NCI-H2081 (cell line): ENCODE results near the gene CXCL6.

ENCODE experiments used
- DNase-seq, 2 experiments: peaks; one replicate each; lab custom pipeline; 2025; lab: John Stamatoyannopoulos, UW

The CXCL6 gene

GRCh38 chr4:73836373-73837279 is at the start of gene CXCL6:
Gene CXCL6 (plus strand): TSS chr4:73836678. CDS start chr4:73836751, 73 bp downstream.
- DNase-seq, result no peak

- no peak for DNase-seq
Measured at GRCh38 chr4:73788411-73788810, 48.1 kb upstream of the CXCL6 start.

GRCh38 chr4:73798842-73799241 is 37.6 kb upstream of the CXCL6 start:
- DNase-seq, result no peak

GRCh38 chr4:73800206-73800605 is 36.3 kb upstream of the CXCL6 start:
- no peak for DNase-seq

- DNase-seq, result no peak
Measured at GRCh38 chr4:73801692-73802091, 34.8 kb upstream of the CXCL6 start.

DNA sequence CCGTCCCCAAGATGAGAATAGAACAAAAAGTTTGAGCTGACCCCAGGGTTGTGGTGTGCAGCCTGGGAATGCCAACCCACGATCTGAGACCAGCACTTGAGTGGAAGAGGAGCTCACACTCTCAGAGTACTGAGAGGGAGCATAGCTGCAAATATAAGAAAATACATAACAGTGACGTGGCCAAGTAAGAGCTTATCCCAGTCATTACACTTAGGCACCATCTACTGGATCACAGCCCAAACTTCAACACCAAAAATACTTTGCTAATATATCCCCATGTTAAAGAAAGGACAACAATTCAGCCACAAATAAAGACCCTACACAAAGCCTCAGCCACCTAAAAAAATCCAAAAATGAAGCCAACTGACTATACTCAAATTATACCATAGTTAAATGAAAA is 33.3 kb upstream of the CXCL6 start:
- DNase-seq, result no peak

- no peak for DNase-seq
Measured at GRCh38 chr4:73810191-73810590, 26.3 kb upstream of the CXCL6 start.

GRCh38 chr4:73811841-73812240 is 24.6 kb upstream of the CXCL6 start:
- no peak for DNase-seq

GRCh38 chr4:73814679-73815078 is 21.8 kb upstream of the CXCL6 start:
- DNase-seq, result no peak

GRCh38 chr4:73815145-73815544 is 21.3 kb upstream of the CXCL6 start:
- no peak for DNase-seq

DNA sequence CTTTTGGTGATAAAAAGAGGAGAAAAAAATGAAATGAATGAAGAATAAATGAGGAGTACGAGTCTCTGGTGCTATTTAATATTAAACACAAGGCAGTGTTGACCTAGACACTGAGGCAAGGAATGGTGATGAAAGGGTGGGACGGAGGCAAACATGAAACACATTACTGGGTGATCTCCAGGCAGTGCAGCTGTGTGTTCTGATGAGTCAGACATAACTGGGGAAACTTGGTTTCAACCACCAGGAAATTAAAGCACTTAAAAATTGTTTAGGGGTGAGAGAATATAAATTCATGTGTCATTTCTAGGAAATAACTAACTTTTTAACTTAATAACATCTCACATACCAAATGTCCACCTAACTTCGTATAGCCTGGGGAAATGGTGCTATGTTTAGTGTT is 19.7 kb upstream of the CXCL6 start:
- DNase-seq, result no peak

- DNase-seq, result no peak
Measured at GRCh38 chr4:73817341-73817740, 19.1 kb upstream of the CXCL6 start.

DNA sequence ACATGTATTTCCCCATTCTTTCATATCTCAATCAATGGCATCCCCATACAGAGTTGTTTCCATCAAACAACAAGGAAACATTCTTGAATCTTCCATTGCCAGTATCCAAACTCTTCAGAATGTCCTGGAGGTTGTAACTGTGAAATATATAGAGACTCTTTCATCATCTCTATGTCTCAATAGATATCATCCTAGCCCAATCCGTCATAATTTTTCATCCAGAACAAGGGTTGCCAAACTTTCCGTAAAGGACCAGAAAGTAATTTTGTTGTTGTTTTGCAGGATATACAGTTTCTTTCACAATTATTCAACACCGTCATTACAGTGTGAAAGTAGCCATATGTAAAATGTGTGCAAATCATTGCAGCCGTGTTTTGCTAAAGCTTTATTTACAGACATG is 15.2 kb upstream of the CXCL6 start:
- DNase-seq, result no peak

- DNase-seq, result no peak
Measured at GRCh38 chr4:73822389-73822788, 14.1 kb upstream of the CXCL6 start.

- no peak for DNase-seq
Measured at GRCh38 chr4:73822812-73823504, 13.5 kb upstream of the CXCL6 start.

- DNase-seq, result no peak
Measured at GRCh38 chr4:73823760-73824159, 12.7 kb upstream of the CXCL6 start.

- DNase-seq, result no peak
Measured at GRCh38 chr4:73828956-73829355, 7.5 kb upstream of the CXCL6 start.

DNA sequence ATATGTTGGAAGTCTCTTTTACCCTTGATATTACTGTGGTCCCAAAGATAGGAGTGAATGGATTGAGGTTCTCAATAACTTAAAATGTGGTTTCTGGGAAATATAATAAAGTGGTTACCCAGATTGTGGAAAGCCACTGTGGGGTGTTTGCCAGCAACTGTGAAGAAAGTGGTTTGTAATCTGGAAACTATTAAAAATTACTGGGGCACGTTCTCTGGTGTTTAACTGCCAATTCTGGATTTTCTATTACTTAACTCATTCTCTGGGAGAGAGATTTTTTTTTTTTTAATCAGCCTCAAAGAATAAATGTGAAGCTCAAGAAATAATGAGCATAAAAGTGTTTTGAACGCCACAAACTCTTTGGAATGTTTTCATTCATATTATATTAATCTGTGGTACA is 4.9 kb upstream of the CXCL6 start:
- DNase-seq, result no peak

DNA sequence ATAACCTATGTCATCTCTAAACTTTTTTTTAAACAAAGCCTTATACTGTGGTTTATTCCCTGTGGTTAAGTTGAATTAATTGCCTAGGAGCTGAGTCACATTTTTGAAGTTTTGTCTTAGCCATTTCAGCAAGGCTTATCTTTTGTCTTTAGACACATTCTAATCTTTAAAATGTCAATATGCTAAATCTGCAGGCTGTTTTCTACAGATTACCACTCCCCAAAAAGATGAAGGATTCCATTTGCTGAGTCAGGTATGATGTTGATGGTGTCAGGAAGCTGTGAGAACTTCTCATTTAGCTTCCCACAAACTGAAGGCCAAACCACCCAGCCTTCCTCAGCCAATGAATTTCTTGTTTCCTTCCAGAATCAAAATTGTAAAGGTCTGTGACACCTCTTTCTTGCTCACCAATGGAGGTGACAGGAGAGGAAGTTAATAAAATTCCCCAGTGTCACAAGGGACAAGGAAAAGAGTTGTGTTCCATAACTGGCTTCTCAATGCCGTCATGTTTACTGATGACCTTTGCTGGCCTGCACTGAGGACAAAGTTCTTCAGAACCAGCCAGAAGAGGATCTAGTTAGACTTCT is 3.7 kb upstream of the CXCL6 start:
- no peak for DNase-seq

DNA sequence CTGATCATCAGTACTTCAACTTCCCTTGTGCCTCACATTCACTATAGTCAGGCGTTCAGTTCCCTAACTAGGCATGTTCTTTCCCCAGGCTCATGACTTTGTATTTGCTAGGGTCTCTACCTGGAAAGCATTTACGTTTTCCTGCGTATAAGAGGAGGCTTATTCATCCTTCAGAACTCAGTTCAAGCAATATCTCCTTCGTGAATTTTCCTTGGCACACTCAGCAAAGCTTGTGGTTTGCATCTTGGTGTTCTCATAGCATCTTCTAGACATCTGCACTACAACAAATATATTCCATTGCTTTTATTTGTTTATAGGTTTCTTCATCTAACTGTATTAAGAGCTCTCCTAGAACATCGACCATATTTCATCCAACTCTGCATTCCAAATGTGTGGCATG is 2.6 kb downstream of the CXCL6 start:
- DNase-seq, result no peak

DNA sequence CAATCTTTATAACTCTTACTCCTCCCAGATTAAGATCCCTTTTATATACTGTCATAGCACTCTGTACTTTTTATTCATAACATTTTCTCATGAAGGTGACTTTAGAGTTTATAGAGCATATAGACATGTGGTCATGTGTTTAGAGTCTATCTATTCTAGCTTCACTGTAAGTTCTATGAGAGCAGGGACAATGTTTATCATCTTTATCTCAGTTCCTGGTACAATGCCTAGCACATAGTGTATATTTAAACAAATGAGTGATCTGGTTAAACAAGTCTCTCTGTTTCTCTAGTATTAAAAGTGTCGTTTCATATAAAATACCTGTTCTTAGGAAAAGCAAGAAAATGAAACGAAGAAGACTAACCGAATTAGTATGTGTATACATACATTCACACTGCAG is 3.2 kb downstream of the CXCL6 start:
- DNase-seq, result no peak

DNA sequence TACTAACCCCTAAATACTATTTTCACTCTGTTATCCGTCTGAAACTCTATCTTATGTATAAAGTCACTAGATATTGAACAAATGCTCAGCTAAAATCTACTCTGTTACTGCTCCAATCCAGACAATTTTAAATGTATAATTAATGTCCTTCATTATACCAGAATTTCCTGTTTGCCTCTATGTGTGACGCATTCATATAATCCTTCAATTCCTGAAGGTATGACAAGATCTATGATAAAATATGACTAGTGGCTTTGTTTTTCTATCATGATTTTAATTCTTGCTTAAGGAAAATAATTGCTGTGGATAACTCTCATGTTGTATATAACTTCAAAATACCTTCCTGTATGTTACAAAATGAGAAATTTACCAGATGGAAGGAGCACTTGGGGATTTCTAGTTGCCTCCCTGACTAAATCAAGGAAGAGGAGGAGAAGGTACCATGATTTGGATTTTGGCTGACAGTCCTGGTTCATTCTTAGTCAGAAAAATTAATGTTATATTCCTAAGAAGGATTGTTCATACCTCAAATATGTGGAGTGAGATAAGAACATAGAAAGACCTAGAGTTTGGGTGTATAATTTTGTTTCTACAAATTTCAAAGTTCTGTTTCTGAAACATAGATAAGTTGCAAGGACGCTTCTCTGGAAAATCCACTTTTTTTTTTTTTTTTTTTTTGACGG is 4.9 kb downstream of the CXCL6 start:
- no peak for DNase-seq
